CD4-positive, CD25-positive, alpha-beta regulatory T cell (primary cell): ENCODE measurements around the gene DHFR. TPM values are rescaled to one million over a fixed set of nuclear protein-coding genes. Genes with fewer than 3 reads are reported as not detected.

Experiments used
- ATAC-seq, 2 donors: fragments of 150-1000 bp; cut with Tn5 transposase; one replicate each; pipeline ENCODE4 v1.10.0; 2021; ENCODE audit warnings: low read depth in 2 of 2, moderate number of reproducible peaks in 2 of 2, moderate library complexity in 1 of 2
- DNase-seq, 3 donors: peaks; one replicate each; pipeline versions ENCODE4 v3.0.0 to v3.0.0-alpha.2; 2012 to 2022; ENCODE audit warnings: mixed read lengths in 1 of 3
- H3K27ac ChIP-seq: one replicate; pipeline ENCODE4 v1.7.0; 2013; ENCODE audit warnings: mild to moderate bottlenecking, low read length; ENCODE audit not compliant: insufficient read depth, poor library complexity, severe bottlenecking
- H3K27me3 ChIP-seq: one replicate; pipeline ENCODE4 v1.7.0; 2013; ENCODE audit warnings: low read length; ENCODE audit not compliant: control insufficient read depth, insufficient read depth
- H3K36me3 ChIP-seq: one replicate; pipeline ENCODE4 v1.7.0; 2013; ENCODE audit warnings: mild to moderate bottlenecking, low read length, moderate library complexity; ENCODE audit not compliant: control insufficient read depth, insufficient read depth
- H3K4me1 ChIP-seq: 2 replicates; pipeline ENCODE4 v1.7.0; 2013; ENCODE audit warnings: mild to moderate bottlenecking, low read length; ENCODE audit not compliant: insufficient read depth, control insufficient read depth, poor library complexity, severe bottlenecking
- H3K4me3 ChIP-seq: one replicate; pipeline ENCODE4 v1.7.0; 2013; ENCODE audit warnings: low read depth, mild to moderate bottlenecking, low read length, moderate library complexity
- H3K9me3 ChIP-seq, 2 experiments: 1 replicate in 1 of 2; 2 replicates in 1 of 2; pipeline ENCODE4 v1.7.0; 2013; ENCODE audit warnings: low read length in 2 of 2, mild to moderate bottlenecking in 1 of 2, moderate library complexity in 1 of 2; ENCODE audit not compliant: control insufficient read depth in 2 of 2
- H3K27ac Mint-ChIP-seq, 3 donors: one replicate each; pipeline ENCODE4 v1.8.0; 2020 to 2022; ENCODE audit warnings: mild to moderate bottlenecking in 3 of 3, mixed read lengths in 3 of 3, moderate library complexity in 2 of 3
- H3K27me3 Mint-ChIP-seq: one replicate; pipeline ENCODE4 v1.8.0; 2022; ENCODE audit warnings: mild to moderate bottlenecking, mixed read lengths
- H3K36me3 Mint-ChIP-seq: one replicate; pipeline ENCODE4 v1.8.0; 2020; ENCODE audit warnings: mixed read lengths
- H3K4me1 Mint-ChIP-seq, 4 donors: one replicate each; pipeline ENCODE4 v1.8.0; 2020 to 2022; ENCODE audit warnings: mixed read lengths in 4 of 4, mild to moderate bottlenecking in 1 of 4
- H3K4me3 Mint-ChIP-seq, 4 donors: one replicate each; pipeline ENCODE4 v1.8.0; 2020 to 2022; ENCODE audit warnings: mild to moderate bottlenecking in 4 of 4, mixed read lengths in 4 of 4, moderate library complexity in 3 of 4
- H3K9me3 Mint-ChIP-seq, 7 donors: one replicate each; pipeline ENCODE4 v1.8.0; 2020 to 2022; ENCODE audit warnings: mixed read lengths in 7 of 7, mild to moderate bottlenecking in 3 of 7, moderate library complexity in 2 of 7
- polyA plus RNA-seq, 4 donors: library from polyadenylated mRNA; unstranded; fragments of 300-500 nt; fragmentation: Illumina TruSeq; gene quantifications; one replicate each; pipeline ENCODE4 v1.2.3, GENCODE V29; 2021
- total RNA-seq: library from RNA; stranded (reverse); gene quantifications from one replicate; pipeline ENCODE4 v1.2.3, GENCODE V29; 2022

The DHFR gene
- total RNA-seq (7.7 TPM), polyA plus RNA-seq (1 to 10 TPM; 2.1 to 3.0 (median 2.3) TPM)

GRCh38 chr5:80654391-80655230 is at the start of gene DHFR, which contains the start of gene MSH3:
TSS of gene DHFR (minus strand) at chr5:80654983. CDS start at chr5:80654489, 494 bp downstream.
TSS of gene MSH3 (plus strand) at chr5:80654652. CDS start at chr5:80654728, 76 bp downstream.
- peaks cover 25% of the 10 kb centered on the region for H3K4me1 ChIP-seq
- peak within 1 kb of the TSS; percentile 78 to 95 (median 92) for H3K4me3 Mint-ChIP-seq
- H3K36me3 ChIP-seq: peaks cover 10% of the 10 kb centered on the region
- H3K9me3 ChIP-seq: no peaks in the 10 kb centered on the region
- no peaks in the 10 kb centered on the region for H3K27me3 Mint-ChIP-seq
- no peaks in the 10 kb centered on the region for H3K27me3 ChIP-seq
- H3K4me3 ChIP-seq: peak within 1 kb of the TSS; percentile 76
- DNase-seq (peak; percentile 82 to 96 (median 88)), ATAC-seq (peak; percentile 52 to 62)
- peaks cover 0 to 2% (median 0%) of the 10 kb centered on the region in 7 donors for H3K9me3 Mint-ChIP-seq
- peaks cover 28% of the 10 kb centered on the region for H3K36me3 Mint-ChIP-seq
- peak within 1 kb of the TSS; percentile 92 to 99 (median 97) for H3K27ac Mint-ChIP-seq
- H3K4me1 Mint-ChIP-seq: peaks cover 13 to 30% (median 29%) of the 10 kb centered on the region in 4 donors
- peak within 1 kb of the TSS; percentile 85 for H3K27ac ChIP-seq

- H3K36me3 Mint-ChIP-seq: peaks cover 30% of the 10 kb centered on the region
- peaks cover 0 to 20% (median 15%) of the 10 kb centered on the region in 4 donors for H3K4me1 Mint-ChIP-seq
- no peaks in the 10 kb centered on the region for H3K9me3 Mint-ChIP-seq
- no peak overlapping the region for H3K4me3 Mint-ChIP-seq
- no peaks in the 10 kb centered on the region for H3K27me3 ChIP-seq
- H3K27ac ChIP-seq: no peak overlapping the region
- ATAC-seq (no peak), DNase-seq (no peak)
- peaks cover 15% of the 10 kb centered on the region for H3K36me3 ChIP-seq
- H3K4me1 ChIP-seq: peaks cover 4% of the 10 kb centered on the region
- H3K27me3 Mint-ChIP-seq: no peaks in the 10 kb centered on the region
- H3K27ac Mint-ChIP-seq: peak overlapping the region in 1 of 3 donors; percentile 53
- H3K4me3 ChIP-seq: no peak overlapping the region
- no peaks in the 10 kb centered on the region for H3K9me3 ChIP-seq
Observed at GRCh38 chr5:80704221-80704620, 49.4 kb upstream of the DHFR start.

- DNase-seq (no peak), ATAC-seq (no peak)
- Mint-ChIP-seq H3K4me1 (peaks cover 0 to 20% (median 15%) of the 10 kb centered on the region in 4 donors), H3K27ac (peak overlapping the region in 1 of 3 donors; percentile 53), H3K9me3 (no peaks in the 10 kb centered on the region), H3K4me3 (no peak overlapping the region), H3K36me3 (peaks cover 30% of the 10 kb centered on the region), H3K27me3 (no peaks in the 10 kb centered on the region)
- no peak overlapping the region for H3K4me3 ChIP-seq
- H3K36me3 ChIP-seq: peaks cover 15% of the 10 kb centered on the region
- peaks cover 4% of the 10 kb centered on the region for H3K4me1 ChIP-seq
- H3K27me3 ChIP-seq: no peaks in the 10 kb centered on the region
- no peaks in the 10 kb centered on the region for H3K9me3 ChIP-seq
- H3K27ac ChIP-seq: no peak overlapping the region
Observed at GRCh38 chr5:80703747-80704146, 49.0 kb upstream of the DHFR start.

DNA sequence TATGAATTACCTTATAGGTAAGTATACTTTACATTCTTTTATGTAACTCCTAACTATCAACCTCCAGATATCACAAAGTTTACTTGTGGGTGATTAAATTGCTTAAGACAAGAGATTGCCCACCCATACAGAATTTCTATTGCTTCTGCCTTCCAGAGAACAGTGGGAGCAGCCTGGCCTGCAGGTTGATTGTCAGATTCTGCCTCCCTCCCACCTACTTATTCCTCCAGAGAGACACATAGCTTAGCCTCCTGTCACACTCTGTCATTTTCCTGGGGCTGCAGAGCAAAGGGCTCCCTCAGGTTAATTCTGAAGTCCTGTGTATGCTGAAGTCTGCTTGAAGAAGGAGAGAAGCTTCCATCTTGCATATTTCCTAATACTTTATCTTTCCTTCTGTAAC is 48.5 kb upstream of the DHFR start:
- Histone ChIP-seq H3K27me3 (no peaks in the 10 kb centered on the region), H3K27ac (no peak overlapping the region), H3K36me3 (peaks cover 12% of the 10 kb centered on the region), H3K4me1 (peaks cover 4% of the 10 kb centered on the region), H3K4me3 (no peak overlapping the region), H3K9me3 (no peaks in the 10 kb centered on the region)
- DNase-seq (no peak), ATAC-seq (no peak)
- Mint-ChIP-seq H3K4me3 (no peak overlapping the region), H3K9me3 (peaks cover 0 to under 1% (median 0%) of the 10 kb centered on the region in 7 donors), H3K27me3 (no peaks in the 10 kb centered on the region), H3K4me1 (peaks cover 1 to 20% (median 15%) of the 10 kb centered on the region in 4 donors), H3K36me3 (peaks cover 32% of the 10 kb centered on the region), H3K27ac (peak overlapping the region in 2 of 3 donors; percentile 53 to 56)

DNA sequence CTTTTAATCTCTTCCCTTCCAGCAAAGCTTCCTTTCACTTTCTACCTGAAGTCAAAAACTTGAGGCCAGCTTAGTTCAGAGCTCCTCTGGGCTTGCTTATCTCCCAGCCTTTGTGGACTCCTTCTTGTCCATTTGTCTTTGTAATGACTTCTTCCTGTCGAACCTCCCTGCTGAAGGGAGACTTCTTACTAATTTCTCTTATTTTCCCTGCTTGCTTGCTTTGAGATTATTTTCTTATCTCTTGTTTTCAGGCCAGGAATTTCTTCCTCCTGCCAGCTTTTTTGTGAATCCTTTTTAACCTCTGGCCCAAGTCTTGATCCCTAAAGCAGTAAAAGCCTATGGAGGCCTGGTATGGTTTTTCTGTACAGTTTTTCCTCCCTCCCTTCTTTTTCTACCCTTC is 46.8 kb upstream of the DHFR start:
- Mint-ChIP-seq H3K9me3 (peaks cover 0 to 2% (median 0%) of the 10 kb centered on the region in 7 donors), H3K4me1 (peaks cover 4 to 20% (median 15%) of the 10 kb centered on the region in 4 donors), H3K27ac (peak overlapping the region in 2 of 3 donors; percentile 7 to 22), H3K27me3 (no peaks in the 10 kb centered on the region), H3K36me3 (peaks cover 30% of the 10 kb centered on the region), H3K4me3 (no peak overlapping the region)
- no peaks in the 10 kb centered on the region for H3K27me3 ChIP-seq
- H3K4me1 ChIP-seq: peaks cover 4% of the 10 kb centered on the region
- peaks cover 6% of the 10 kb centered on the region for H3K36me3 ChIP-seq
- H3K9me3 ChIP-seq: no peaks in the 10 kb centered on the region
- DNase-seq (no peak), ATAC-seq (no peak)
- H3K27ac ChIP-seq: no peak overlapping the region
- H3K4me3 ChIP-seq: no peak overlapping the region

DNA sequence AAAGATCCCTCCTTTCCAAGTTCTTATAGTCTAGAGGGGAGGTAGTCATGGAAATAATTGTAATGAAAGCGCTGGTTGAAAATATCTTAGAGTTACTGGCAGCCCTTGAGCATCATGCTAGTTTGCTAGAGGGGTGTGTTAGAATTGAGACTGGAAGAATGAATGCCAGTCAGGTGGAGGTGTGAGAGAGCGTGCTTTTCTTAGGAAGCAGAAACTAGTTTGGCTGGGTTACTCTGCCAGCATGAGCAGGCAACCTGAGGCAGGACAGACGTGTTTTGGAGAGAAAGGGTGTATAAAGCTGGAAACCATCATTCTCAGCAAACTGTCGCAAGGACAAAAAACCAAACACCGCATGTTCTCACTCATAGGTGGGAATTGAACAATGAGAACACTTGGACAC is 43.6 kb upstream of the DHFR start:
- Mint-ChIP-seq H3K27me3 (no peaks in the 10 kb centered on the region), H3K4me3 (no peak overlapping the region), H3K4me1 (peaks cover 4 to 11% (median 6%) of the 10 kb centered on the region in 4 donors), H3K27ac (peak overlapping the region in 1 of 3 donors; percentile 7), H3K36me3 (peaks cover 25% of the 10 kb centered on the region), H3K9me3 (peaks cover 0 to 2% (median 0%) of the 10 kb centered on the region in 7 donors)
- Histone ChIP-seq H3K4me1 (no peaks in the 10 kb centered on the region), H3K36me3 (peaks cover 2% of the 10 kb centered on the region), H3K27me3 (no peaks in the 10 kb centered on the region), H3K27ac (no peak overlapping the region), H3K9me3 (no peaks in the 10 kb centered on the region), H3K4me3 (no peak overlapping the region)
- ATAC-seq (no peak), DNase-seq (no peak)

DNA sequence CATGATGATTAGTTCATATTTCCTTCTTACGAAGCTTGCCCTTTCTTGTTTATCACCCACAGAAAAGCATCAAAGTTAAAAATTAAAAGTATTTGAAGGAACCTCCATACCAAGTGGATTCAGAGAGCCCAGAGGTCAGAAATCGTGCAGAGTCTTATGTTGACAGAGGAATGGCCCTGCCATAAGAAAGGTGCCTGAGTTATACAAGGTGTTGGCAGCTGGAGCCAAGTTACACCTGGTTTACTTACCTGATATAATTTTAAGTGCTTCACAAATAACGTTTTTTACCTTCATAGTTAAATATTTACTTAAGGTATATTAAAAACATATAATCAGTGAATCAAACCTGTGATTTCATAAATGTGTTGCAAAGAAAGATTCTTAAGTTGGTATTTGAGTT is 42.3 kb upstream of the DHFR start:
- H3K36me3 Mint-ChIP-seq: peaks cover 22% of the 10 kb centered on the region
- H3K9me3 ChIP-seq: no peaks in the 10 kb centered on the region
- no peaks in the 10 kb centered on the region for H3K4me1 ChIP-seq
- no peak overlapping the region for H3K27ac Mint-ChIP-seq
- H3K27ac ChIP-seq: no peak overlapping the region
- H3K36me3 ChIP-seq: peaks cover 2% of the 10 kb centered on the region
- peaks cover 2 to 7% (median 4%) of the 10 kb centered on the region in 4 donors for H3K4me1 Mint-ChIP-seq
- no peak overlapping the region for H3K4me3 Mint-ChIP-seq
- H3K27me3 ChIP-seq: no peaks in the 10 kb centered on the region
- no peak for DNase-seq
- H3K27me3 Mint-ChIP-seq: no peaks in the 10 kb centered on the region
- ATAC-seq: no peak
- no peak overlapping the region for H3K4me3 ChIP-seq
- H3K9me3 Mint-ChIP-seq: peaks cover 0 to 2% (median 0%) of the 10 kb centered on the region in 7 donors
